ENCODE results near the gene LIN28A.
A peak's percentile ranks its signal among the peaks of the same experiment; 100 is the strongest.

The LIN28A gene

DNA sequence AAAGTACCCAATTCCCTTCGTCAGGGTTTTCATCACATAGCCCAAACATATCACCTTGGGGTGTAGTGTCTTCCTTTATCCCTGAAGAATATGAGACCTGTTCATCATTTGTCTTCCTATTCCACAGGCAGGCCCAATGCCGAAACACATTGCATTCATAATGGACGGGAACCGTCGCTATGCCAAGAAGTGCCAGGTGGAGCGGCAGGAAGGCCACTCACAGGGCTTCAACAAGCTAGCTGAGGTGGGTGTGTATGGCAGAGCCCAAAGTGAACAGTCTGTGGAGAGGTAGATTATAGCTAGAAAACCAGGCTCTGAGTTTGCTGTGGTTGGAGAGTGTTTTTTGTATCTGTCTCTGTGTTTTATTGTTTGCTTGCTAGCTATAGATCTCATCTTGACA, 27.4 kb downstream of the LIN28A start:
- no peak for DNase-seq

DNA sequence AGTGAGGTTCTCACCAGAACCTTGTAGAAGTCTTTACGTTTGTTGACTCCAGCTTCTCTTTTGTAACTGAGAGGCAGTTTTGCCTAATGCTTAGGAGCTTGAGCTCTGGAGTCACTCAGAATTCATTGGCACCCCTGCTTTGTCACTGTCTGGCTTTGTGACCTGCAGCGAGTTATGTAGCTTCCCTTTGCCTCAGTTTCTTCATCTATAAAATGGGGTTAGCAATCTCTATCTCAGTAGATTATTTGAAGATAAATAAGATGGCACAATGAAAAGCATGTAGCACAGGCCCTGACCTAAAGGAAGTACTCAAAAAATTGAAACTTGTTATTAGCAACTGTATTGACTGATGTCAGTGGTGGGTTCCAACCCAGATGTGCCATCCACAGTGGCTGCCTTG, 29.6 kb downstream of the LIN28A start:
- no peak for DNase-seq

DNA sequence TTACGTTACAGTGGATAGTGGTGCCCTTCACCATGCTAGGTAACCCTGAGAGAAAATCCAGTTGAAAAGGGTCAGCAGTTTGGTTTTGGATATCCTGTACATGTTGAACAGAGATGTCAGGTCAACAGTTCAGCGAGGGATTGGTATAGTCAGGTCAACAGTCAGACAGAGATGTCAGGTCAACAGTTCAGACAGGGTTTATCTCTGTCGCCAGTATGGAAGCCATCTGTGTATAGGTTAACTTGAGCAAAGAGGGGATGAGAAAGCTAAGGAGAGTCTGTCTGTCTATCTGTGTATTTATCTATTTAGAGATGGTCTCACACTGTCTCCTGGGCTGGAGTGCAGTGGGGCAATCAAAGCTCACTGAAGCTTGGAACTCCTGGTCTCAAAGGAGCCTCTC, 39.3 kb downstream of the LIN28A start:
- no peak for DNase-seq

DNA sequence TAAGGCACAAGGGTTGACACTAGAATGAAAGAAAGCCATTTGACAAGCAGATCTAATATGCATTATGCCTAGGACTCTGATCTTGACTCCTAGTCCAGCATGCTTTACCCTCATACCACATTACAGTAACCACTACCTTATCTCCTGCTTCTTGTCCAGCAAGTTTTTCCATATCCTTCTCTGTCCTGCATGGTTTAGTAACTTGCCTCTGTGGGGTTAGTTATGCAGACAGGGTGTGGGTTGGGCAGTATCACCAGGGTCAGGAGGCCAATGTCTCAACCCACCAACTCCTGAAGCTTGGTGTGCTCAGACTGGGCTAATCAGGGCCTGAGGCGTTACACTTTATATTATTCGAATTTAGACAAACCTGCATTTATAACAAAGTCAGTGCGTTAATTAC, 40.3 kb downstream of the LIN28A start:
- DNase-seq: no peak

DNA sequence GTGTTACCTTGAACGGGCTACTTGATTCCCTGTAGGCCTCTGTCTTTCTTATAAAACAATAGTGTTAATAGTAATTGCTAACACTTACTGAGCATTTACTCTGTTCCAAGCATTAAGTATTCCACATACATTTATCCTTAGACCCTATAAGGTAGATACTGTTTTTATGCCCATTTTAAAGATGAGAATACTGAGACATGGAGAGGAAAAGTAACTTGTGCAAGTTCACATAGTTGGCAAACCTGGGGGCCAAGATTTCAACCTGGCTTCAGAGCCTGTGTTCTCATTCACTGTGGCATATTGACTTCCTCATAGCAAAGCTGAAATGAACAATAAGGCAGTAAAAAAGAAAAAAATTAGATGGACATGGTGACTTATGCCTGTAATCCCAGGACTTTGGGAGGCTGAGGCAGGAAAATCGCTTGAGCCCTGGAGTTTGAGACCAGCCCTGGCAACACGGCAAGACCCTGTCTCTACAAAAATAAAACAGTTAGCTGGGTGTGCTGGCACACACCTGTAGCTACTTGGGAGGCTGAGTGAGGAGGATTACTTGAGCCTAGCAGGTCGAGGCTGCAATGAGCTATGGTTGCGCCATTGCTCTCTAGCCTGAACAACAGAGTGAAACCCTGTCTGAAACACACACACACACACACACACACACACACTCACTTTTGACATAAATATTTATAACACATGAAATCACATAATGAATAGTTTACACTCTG, 42.0 kb downstream of the LIN28A start:
- DNase-seq: no peak

- DNase-seq: no peak
Measured at GRCh38 chr1:26459148-26459547, 48.5 kb downstream of the LIN28A start.

DNA sequence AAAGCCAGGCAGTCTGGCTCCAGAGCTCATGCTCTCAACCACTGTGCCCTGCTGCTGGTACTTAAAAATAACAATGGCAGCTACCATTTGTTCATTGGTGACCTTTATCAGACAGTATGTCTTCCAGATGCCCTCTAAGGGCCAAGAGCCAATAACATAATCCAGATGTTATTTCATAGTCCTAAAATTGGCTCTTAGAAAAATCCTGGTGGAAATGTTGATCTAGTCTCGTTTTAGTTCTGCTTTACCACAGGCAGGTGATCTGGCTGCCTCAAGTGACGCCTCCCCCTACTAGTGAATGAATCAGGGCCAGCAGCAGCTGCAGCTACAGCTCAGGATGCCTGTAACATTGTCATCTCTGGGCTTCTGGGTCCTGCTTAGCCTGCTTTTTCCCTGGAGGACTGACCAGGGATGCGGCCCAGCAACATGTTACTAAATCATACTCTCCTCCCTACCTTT, 49.0 kb downstream of the LIN28A start:
- DNase-seq: no peak

- DNase-seq: no peak
Measured at GRCh38 chr1:26468911-26469310, 58.3 kb downstream of the LIN28A start.

DNA sequence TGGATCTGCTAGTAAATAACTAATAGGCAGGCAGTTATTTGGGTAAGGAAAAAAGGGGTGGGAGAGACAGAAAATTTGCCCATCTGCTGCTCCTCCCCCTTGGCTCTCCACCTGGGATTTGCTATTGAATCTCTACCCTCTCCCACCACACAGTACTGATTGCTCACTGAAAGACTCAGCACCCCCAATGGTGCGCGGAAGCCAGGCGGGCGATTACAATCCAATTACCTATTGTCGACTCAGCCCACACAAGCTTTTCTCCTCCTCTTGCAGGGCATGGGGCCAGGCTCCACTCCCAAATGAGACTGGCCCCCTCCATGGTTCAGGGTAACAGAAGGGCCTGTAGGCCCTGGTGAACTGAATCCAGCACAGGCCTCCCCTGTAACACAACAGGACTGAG, 58.9 kb downstream of the LIN28A start:
- peak; percentile 58 for DNase-seq

DNA sequence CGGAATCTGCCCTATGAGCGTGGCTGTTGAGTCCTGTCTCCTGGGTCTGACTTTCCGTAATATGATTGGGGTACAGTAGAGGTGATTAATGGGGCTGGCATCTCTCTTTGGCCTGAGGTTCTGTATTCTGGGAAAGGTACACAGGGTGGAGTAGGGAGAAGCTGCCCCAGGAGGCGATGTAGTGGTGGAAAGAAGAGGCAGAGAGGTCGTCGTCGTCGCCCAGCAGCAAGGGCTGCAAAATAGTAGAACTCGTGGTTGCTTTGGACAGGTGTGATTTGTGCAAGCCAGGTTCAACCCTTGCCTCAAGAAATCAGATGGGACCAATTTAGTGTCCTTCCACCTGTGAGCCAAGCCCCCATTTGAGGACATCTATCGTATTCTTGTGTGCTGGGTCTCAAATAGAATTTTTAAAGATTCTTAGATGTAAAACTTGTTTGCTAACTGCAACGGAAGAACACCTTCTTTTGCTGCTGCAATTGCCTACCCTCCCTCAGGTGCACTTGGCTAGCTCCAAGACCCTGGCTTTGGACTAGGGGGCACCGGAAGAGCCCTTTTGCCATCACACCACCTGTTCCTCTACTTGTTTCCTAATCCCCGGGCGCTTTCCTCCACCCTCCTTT, 60.4 kb downstream of the LIN28A start:
- no peak for DNase-seq

DNA sequence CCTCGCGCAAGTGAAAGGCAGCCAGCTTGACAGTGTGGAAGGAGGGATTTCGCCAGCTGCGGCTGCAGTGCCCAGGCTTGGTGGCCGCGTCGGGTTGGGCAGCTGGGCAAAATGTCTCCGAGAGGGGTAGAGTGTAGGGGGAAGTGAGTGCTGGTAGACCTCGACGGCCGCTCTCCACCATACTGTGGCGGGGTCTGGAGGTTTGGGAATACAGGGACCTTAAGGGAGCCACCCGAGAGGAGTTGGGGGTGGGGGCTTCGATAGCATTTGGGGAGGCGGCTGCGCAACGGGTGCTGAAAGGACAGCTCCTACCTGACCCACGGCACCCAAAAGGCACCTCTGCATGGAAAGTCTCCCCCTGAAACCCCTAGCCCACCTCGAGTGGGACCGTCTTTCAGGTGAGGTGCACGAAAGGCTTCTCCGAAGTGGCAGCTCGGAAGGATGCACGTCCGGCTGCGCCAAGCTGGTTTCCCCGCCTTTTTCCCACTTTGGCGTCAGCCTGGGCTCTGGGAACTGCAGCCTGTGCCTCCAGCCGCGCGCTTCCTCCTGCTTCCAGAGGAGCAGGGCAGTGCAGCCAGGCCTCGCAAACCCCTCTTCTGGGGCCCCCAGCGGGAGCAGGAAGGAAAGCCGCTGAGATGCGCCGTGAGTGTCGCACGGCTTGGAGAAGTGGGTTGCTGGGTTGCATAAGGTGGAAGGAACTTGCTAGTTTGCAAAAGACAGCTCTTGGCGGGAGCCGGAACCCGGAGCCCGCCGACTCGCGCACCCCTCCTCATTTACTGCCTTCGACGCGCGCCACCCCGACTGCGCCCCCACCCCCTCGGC, 61.1 kb downstream of the LIN28A start:
- peak; percentile 50 for DNase-seq

- peak; percentile 96 for DNase-seq
Measured at GRCh38 chr1:26472320-26472900, 61.8 kb downstream of the LIN28A start, which contains the start of gene HMGN2. Gene HMGN2, plus strand, starts transcription at chr1:26472440. Its CDS starts 173 bp downstream, at chr1:26472613.

DNA sequence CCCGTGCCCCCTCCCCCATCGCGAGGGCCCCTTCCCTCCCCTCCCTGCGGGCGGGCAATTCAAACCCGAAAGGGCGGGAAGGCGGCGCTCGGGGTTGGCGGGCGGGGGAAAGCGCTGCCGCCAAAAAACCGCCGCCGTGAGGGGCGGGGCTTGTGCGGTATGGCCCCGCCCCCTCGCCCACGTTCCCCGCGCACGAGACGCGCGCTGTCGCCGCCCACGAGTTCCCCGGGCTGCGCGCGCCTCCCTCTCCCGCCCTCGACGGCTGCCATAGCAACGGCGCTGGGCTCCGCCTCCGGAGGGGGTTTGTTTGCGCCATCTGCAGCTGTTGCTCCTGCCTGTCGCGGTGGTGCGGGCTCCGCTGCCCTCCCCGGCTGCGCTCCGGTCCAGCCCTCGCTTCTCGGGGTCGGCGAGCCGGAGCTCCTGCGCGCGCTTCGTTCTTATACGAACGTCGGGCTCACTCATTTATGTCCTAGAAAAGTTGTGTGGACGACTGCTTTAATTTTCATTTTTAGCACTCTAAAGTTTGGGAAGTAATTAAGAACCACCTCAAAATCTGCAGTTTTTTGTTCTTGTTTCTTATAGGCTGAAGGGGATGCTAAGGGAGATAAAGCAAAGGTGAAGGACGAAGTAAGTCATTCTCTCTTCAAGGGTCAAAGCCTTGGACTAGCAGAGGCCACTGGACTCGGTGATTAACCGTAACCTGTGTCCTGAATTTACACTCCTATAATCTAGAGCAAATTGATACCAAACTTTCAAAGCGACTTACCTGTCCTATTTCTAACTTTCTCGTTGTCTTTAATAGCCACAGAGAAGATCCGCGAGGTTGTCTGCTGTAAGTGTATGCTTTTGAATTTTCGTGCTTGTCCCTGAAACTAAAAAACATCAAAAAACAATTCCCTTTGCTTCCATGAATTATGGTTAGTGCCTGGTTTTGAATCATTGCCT, 62.6 kb downstream of the LIN28A start:
- peak; percentile 96 for DNase-seq

GRCh38 chr1:26474818-26475217, 64.2 kb downstream of the LIN28A start:
- DNase-seq: no peak

DNA sequence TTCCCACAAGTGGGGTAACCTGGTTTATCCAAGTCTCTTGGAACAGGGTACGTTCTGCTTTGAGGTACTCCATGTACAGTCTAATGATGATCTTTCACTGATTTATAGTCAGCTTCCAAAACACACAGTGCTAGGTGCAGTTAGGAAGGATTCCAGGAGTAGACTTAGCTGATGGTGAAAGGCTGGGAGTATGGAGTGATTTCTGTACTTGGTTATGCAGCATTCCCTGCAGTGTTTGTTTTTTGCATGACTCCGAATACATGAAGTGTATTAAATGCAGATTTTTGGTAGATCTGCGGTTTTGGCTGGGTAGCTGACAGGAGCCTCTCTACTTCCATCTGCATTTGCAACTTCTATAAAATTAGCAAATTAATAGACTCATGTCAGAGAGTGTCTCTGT, 65.4 kb downstream of the LIN28A start:
- no peak for DNase-seq

DNA sequence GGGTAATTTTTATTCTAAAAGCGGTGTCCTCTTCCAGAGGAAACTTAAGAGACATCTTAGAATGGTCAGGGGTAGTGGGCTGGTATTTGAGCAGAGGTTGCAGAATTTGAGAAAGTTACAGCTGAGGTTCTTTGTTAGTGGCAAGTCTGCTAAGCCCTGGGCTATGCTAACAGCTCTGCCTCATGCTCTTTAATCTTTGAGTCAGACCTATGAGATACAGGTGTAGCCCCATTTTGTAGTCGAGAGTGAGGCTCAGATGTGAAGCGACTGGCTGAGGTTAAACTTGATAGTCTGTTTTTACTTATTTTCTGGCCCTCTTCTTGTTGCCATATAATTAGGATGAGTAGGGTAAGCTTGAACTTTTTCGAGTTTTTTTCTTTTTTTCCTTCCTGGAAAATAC, 66.3 kb downstream of the LIN28A start:
- no peak for DNase-seq

DNA sequence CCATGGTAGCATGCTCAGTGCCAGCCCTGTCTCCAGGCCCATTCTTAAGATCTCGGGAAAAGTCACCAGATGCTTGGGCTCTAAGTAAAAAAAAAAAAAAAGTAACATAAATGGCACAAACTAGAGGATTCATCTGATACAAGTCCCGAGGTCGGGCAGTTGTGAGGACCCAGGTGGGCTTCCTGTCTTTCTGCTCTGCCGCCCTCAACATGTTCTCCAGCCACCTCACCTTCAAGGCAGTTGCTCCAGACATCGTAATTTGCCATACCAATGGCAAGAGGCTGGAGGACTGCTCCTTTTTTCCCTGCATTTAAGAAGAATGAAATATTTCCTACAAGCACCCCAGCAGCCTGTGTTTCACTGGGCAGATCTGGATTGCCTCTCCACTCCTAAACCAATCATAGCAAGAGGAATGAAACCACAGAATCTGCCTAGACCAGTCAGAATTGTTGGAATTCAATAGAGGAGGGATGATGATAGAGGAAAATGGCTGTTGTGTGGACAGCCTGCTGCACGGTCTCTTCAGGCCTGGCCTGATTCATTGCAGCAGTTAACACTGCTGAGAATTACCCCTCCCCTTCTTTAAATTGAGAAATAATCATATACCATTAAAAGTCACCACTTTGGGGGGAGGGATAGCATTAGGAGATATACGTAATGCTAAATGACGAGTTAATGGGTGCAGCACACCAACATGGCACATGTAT, 67.0 kb downstream of the LIN28A start:
- no peak for DNase-seq

- no peak for DNase-seq
Measured at GRCh38 chr1:26478159-26478558, 67.5 kb downstream of the LIN28A start.

GRCh38 chr1:26478988-26479387, 68.4 kb downstream of the LIN28A start:
- no peak for DNase-seq

Data from NCI-H345 (cell line).